Measurements from ENCODE around the gene ERCC8.
"Not testable (repeated sequence)": the region's sequence is repeated elsewhere in the genome, so short reads cannot be mapped to it uniquely, and the experiment has no call there.

ERCC8 gene

DNA sequence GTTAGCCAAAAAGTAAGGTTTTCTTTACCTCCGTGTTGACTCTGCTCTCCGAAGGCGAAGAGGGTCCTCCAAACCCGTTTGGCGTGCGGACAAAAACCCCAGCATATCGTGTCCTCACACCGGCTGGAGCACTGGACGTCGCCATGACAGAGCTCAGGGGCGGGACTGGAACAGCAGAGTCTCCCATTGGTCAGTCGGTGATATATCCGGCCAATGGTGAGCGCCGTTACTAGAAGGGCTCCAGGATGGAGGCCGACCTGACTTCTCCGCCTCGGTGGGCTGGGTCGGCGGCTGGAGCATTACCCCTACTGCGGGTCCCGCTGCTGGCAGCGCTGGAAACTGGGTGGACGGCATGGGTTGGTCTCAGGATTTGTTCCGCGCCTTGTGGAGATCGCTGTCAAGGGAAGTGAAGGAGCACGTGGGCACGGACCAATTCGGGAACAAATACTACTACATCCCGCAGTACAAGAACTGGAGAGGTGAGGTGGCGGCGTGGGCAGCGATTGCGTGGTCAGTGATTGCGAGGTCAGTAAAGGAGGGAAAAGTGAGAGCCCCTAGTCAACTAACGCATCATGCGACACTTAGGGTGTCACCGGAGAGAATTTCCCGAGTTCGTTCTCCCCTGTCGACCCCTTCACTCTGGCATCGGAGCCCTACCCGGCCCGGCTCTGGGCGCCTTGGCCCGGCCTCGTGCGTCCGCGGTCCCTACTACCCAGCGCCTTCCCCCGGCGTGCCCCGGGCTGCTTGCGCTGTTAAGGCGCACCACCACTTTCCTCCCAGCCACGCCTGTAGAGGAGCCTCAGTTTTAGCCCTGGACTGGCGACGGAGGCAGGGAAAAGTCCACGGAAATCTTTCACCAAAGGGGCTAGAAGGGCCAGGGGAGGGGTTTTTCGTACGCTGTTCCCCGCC is at the start of gene ERCC8, which contains the start of gene NDUFAF2:
TSS of gene ERCC8 (minus strand) at position 167 of the 909 bp plus-strand sequence. CDS start at position 105, 62 bp downstream.
TSS of gene NDUFAF2 (plus strand) at position 302 of the 909 bp plus-strand sequence. CDS start at position 353, 51 bp downstream.
- DNase-seq = peak; percentile 47

DNA sequence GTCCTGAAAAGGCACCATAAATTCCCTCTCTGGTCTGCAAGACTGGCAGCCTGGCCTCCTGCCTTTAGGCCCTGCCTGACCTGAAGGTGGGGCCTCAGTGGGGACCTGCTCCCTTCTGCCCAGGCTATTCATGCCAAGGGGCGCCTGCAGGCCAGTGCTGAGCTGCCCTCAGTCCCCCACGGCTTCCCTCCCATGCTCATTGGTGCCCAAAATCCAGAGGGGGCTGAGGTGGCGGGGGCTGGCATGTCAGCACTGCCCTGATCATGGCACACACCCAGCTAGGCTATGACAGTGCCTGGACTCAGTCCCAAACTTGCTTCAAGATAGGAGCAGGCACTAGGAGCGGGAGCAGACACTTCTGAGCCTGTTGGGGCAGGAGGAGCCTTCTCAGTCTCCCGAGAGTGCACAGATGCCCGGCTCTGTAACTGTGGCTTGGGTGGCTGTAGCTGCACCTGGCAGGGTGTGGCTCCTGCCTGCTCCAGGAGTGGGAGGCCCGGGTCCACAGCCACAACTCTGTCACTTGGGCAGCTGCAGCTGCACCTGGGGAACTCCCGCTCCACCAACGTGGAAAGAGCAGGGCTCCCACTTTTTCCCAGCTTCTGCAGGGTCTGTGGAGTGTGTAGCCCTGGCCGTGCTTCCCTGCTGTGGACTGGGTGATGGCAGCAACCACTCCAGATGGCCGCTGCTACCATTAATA is 49.2 kb upstream of the ERCC8 start:
- no peak for DNase-seq

DNA sequence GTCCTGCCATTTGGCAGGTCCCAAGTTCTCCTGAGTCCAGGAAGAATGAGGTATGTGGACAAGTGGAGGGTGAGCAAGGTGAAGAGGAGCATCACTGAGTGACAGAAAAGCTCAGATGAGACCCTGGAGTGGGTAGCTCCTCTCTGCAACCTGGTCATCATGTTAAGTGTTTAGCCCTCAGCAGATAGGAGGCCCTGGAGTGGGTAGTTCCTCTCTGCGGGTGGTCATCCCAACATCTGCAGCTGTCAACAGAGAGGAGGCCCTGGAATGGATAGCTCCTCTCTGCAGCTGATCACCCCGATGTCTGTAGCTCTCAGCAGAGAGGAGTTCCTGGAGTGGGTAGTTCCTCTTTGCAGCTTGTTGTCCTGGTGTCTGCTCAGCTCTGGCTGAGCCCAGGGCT is 48.6 kb upstream of the ERCC8 start:
- no peak for DNase-seq

DNA sequence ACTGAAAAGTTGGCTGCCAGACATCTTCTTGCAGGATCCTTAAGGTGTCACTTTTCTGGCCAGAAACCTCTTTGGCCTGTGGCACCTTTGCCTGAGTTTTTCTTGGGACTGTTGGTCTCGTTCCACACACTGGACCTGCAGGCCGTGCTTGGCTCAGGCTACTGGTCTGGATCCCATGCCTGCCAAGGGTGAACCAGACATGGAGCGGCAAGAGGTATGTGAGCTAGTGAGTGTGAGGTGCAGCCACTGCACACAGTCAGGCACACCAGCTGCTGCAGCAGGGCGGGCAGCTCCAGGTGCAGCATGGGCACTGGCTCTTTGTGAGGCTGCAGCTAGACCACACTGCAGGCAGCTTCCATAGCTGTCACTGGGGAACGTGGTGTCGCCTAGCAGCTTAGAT is 48.0 kb upstream of the ERCC8 start:
- DNase-seq = no peak

- DNase-seq = no peak
Observed at GRCh38 chr5:60989790-60990189, 44.9 kb upstream of the ERCC8 start.

- DNase-seq = not testable (repeated sequence)
Observed at GRCh38 chr5:60982127-60982526, 37.3 kb upstream of the ERCC8 start.

DNA sequence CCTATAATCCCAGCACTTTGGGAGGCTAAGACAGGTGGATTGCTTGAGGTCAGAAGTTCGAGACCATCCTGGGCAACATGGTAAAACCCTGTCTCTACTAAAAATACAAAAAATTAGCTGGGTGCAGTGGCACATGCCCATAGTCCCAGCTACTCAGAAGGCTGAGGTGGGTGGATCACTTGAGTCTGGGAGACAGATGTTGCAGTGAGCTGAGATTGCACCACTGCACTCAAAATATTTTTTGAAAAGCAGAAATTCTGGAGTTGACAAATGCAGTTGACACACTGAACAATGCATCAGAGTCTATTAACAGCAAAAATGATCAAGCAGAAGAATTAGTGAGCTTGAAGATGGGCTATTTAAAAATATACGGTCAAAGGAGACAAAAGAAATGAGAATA is 35.6 kb upstream of the ERCC8 start:
- DNase-seq = no peak

DNA sequence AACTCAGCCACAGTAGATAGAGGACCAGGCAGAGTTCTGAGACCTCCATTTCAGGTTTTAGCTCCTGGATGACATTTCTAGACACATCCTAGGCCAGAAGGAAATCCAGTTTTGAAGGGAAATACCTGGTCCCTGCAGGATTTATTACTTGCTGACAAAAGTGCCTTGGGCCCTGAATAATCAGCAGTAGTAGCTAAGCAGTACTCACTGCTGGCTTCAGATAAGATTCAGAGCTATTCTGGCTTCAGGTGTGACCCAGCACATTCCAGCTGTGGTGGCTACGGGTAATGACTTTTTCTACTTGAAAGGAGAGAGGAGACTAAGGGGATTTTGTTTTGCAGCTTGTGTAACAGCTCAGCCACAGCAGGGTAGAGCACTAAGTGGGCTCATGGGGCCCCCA is 34.1 kb upstream of the ERCC8 start:
- DNase-seq = no peak

DNA sequence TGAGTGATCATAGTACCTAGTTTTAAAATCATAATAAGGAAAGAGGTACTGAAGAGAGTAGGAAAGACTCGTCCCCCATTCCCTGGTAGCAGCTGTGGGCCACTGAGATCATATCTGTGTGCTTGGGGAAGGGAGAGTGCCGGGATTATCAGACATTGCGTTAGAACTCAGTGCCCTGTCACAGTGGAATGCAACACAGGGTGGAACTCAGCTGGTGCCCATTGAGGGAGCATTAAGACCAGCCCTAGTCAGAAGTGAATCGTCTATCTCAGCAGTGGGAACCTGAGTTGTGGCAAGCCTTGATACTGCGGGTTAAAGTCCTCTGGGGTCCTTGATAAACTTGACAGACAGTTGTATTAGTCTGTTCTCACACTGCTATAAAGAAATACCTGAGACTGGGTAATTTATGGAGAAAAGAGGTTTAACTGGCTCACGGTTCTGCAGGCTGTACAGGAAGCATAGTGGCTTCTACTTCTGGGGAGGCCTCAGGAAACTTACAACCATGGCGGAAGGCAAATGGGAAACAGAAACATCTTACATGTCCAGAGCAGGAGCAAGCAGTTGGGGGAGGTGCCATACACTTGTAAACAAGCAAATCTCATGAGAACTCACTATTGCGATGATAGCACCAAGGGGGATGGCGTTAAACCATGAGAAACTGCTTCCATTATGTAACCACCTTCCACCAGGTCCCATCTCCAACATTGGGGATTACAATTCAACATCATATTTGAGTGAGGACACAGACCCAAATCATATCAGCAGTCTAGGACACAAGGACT is 33.3 kb upstream of the ERCC8 start:
- DNase-seq = no peak

- no peak for DNase-seq
Observed at GRCh38 chr5:60972231-60972630, 27.4 kb upstream of the ERCC8 start.

DNA sequence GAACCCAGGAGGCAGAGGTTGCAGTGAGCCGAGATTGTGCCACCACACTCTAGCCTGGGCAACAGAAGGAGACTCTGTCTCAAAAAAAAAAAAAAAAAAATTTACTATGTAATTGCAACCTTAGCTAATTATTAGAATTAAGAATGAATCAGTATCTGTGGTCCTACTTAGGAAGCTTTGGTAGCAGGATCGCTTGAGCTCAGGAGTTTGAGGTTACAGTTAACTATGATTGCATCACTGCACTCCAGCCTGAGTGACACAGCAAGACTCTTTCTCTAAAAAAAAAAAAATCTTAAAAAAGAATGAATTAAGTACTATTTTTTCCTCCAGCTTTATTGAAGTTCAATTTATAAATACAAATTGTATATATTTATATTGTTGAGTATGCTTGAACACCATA is 16.8 kb upstream of the ERCC8 start:
- DNase-seq = no peak

GRCh38 chr5:60960591-60960990 is 15.7 kb upstream of the ERCC8 start:
- DNase-seq = no peak

- DNase-seq = no peak
Observed at GRCh38 chr5:60959156-60959555, 14.3 kb upstream of the ERCC8 start.

- no peak for DNase-seq
Observed at GRCh38 chr5:60958712-60959111, 13.8 kb upstream of the ERCC8 start.

GRCh38 chr5:60958088-60958487 is 13.2 kb upstream of the ERCC8 start:
- DNase-seq = no peak

DNA sequence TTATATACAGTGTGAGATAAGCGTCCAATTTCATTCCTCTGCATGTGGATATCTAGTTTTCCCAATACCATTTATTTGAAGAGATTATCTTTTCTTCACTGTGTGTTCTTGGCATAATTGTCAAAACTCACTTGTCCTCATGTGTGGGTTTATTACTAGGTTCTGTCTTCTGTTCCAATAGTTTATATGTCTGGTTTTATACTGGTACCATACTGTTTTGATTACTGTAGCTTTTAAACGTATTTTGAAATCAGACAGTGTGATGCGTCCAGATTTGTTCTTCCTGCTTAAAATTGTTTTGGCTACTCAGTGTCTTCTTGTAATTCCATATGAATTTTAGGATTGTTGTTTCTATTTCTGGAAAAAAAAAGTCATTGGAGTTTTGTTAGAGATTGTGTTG is 10.4 kb upstream of the ERCC8 start:
- no peak for DNase-seq

DNA sequence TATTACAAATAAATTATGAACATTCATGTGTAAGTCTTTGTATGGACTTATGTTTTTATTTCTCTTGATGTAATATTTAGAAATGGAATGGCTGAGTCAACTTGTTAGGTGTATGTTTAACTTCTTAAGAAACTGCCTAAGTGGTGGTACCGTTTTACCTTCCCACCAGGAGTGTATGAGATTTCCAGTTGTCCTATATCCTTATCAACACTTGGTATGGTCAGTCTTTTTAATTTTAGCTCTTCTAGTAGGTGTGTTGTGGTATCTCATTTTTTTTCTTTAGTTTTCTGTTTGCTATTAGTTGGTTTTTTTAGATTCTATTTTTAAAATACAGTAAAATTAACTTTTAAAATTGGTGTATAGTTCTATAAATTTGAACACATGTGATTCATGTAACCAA is 3.9 kb upstream of the ERCC8 start:
- DNase-seq = no peak

DNA sequence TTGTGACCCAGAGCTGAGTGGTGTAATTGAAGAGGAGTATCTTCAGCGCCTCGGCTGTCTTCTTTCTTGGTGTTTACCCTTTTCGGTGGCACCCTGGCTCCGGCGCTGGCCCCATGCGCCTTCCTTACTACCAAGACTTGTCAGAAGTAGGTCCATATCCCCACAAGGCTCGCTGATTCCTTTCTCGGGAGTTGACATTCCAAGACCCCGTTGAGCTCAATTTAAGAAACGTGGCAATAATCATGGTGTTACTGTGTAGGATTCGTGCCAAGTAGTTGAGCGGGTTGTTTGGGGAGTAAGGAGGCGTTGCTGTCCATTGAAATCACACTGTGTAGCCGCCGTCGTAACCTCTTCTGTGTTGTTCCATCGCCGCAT is 930 bp upstream of the ERCC8 start:
- DNase-seq = peak; percentile 8

DNA sequence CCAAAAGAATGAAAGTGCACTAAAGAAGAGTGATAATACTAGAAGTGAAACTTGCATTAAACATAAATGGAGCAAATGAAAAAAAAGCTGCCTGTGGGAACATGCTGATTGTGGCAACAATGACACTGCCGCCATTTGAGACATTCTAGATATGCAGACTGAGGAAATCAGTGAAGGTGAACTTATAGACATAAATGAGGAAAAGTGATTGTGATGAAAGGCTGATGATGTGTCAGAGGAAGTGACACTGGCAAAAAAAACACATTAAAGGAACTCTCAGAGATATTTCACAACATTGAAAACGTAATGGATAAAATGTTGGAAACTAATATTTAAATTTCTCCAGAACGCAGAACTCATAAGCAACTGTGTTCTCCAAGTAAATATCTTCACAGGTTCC is 1.2 kb downstream of the ERCC8 start:
- no peak for DNase-seq

GRCh38 chr5:60929024-60929423 is 15.8 kb downstream of the ERCC8 start:
- no peak for DNase-seq

DNA sequence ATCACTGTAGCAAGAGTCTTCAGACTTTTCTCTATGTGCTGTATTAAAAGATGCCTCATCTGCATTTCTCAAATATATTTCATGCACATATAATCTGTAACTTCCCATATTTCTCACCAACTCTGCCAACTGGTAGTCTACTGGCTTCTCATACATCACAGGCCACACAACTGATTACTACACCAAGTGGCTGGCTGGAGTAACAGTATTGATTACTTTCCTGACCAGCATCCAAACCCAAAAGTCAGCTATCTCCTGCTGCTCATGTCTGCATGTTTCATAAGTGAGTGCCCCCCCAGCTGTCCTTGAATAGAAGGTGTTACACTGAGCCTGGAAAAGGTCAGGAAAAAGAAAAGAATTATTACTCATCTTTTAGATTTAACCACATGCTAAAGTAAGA is 17.4 kb downstream of the ERCC8 start:
- DNase-seq = no peak

DNA sequence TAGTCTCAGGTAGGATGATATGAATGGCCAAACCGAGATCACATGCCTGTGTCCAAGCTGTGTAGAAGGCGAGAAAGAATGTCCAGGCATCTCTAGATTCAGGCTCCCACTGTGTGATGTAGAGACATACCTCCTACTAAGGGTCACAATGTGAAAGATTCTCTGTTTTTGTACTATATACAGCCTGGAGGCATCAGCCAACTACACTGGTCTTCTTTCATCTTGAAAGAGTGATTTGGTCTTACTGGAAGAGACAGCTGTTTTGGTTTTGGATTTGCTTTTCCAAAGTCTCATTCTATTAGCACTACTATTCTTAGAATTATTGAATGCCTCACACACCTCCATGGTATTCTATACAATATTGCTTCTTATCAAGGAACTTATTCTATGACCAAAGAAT is 26.4 kb downstream of the ERCC8 start:
- DNase-seq = no peak

- DNase-seq = no peak
Observed at GRCh38 chr5:60916646-60917045, 28.2 kb downstream of the ERCC8 start.

Measured in NCI-H524 treated with DMSO at 0.1 percent for 48 hours (cell line).